Immature natural killer cell (primary cell): ENCODE measurements around the gene MLF1. TPM values are rescaled to one million over a fixed set of nuclear protein-coding genes. Genes with fewer than 3 reads are reported as not detected.
"Not testable (repeated sequence)": the region's sequence is repeated elsewhere in the genome, so short reads cannot be mapped to it uniquely, and the experiment has no call there.

Experiments
- DNase-seq, 3 donors: peaks; one replicate each; pipeline ENCODE4 v3.0.0; 2022; ENCODE audit warnings: mixed read lengths in 1 of 3
- H3K27ac Mint-ChIP-seq, 6 donors: one replicate each; pipeline ENCODE4 v1.8.0; 2020; ENCODE audit warnings: mixed read lengths in 6 of 6, mild to moderate bottlenecking in 5 of 6, inconsistent platforms in 4 of 6, moderate library complexity in 3 of 6
- H3K27me3 Mint-ChIP-seq, 3 donors: one replicate each; pipeline ENCODE4 v1.8.0; 2020 to 2021; ENCODE audit warnings: low read depth in 3 of 3, mild to moderate bottlenecking in 3 of 3, mixed read lengths in 3 of 3, moderate library complexity in 3 of 3, inconsistent platforms in 1 of 3
- H3K36me3 Mint-ChIP-seq, 3 donors: one replicate each; pipeline ENCODE4 v1.8.0; 2020; ENCODE audit warnings: mixed read lengths in 3 of 3, inconsistent platforms in 2 of 3, mild to moderate bottlenecking in 2 of 3
- H3K4me1 Mint-ChIP-seq, 2 donors: one replicate each; pipeline ENCODE4 v1.8.0; 2020; ENCODE audit warnings: inconsistent platforms in 2 of 2, mild to moderate bottlenecking in 2 of 2, mixed read lengths in 2 of 2, moderate library complexity in 1 of 2
- H3K4me3 Mint-ChIP-seq, 5 donors: one replicate each; pipeline ENCODE4 v1.8.0; 2020; ENCODE audit warnings: mild to moderate bottlenecking in 5 of 5, mixed read lengths in 5 of 5, inconsistent platforms in 3 of 5, moderate library complexity in 3 of 5
- H3K9me3 Mint-ChIP-seq, 6 donors: one replicate each; pipeline ENCODE4 v1.8.0; 2020; ENCODE audit warnings: mild to moderate bottlenecking in 6 of 6, mixed read lengths in 6 of 6, inconsistent platforms in 4 of 6, moderate library complexity in 3 of 6
- polyA plus RNA-seq, 3 donors: library from polyadenylated mRNA; unstranded; fragments of 300-500 nt; fragmentation: Illumina TruSeq; gene quantifications; one replicate each; pipeline ENCODE4 v1.2.3, GENCODE V29; 2021

The MLF1 gene
- polyA plus RNA-seq = 1 to 10 TPM in 2 of 3 donors, not detected in 1; 2.3 to 6.6 TPM

GRCh38 chr3:158570999-158571702 lies at the start of gene MLF1:
MLF1 (plus strand) TSS chr3:158571194; CDS start chr3:158571301, 107 bp downstream.
- Mint-ChIP-seq H3K4me1 (peaks cover 11 to 14% of the 10 kb centered on the region in 2 donors), H3K27ac (peak within 1 kb of the TSS in 5 of 6 donors; percentile 66 to 93 (median 81))

GRCh38 chr3:158522221-158523136 lies 48.5 kb upstream of the MLF1 start:
- DNase-seq = no peak
- H3K27ac Mint-ChIP-seq = no peak overlapping the region
- no peaks in the 10 kb centered on the region for H3K4me1 Mint-ChIP-seq
- no peaks in the 10 kb centered on the region for H3K27me3 Mint-ChIP-seq
- H3K4me3 Mint-ChIP-seq = no peak overlapping the region
- H3K36me3 Mint-ChIP-seq = peaks cover 0 to 5% (median 0%) of the 10 kb centered on the region in 3 donors
- peaks cover 0 to 4% (median 0%) of the 10 kb centered on the region in 6 donors for H3K9me3 Mint-ChIP-seq

More at GRCh38 chr3:158570999-158571702, at the start of gene MLF1:
- peak within 1 kb of the TSS; percentile 79 to 89 (median 84) for H3K4me3 Mint-ChIP-seq
- DNase-seq = peak; percentile 66 to 80 (median 78)
- H3K27me3 Mint-ChIP-seq = peaks cover 3 to 18% (median 10%) of the 10 kb centered on the region in 3 donors
- peaks cover 0 to 19% (median 3%) of the 10 kb centered on the region in 6 donors for H3K9me3 Mint-ChIP-seq
- no peaks in the 10 kb centered on the region for H3K36me3 Mint-ChIP-seq

- Mint-ChIP-seq H3K27me3 (peaks cover 0 to 2% (median 0%) of the 10 kb centered on the region in 3 donors), H3K4me1 (no peaks in the 10 kb centered on the region), H3K9me3 (no peaks in the 10 kb centered on the region), H3K4me3 (no peak overlapping the region), H3K36me3 (no peaks in the 10 kb centered on the region), H3K27ac (no peak overlapping the region)
- no peak for DNase-seq
These were observed 42.8 kb upstream of the MLF1 start for GRCh38 chr3:158528076-158528674.

DNA sequence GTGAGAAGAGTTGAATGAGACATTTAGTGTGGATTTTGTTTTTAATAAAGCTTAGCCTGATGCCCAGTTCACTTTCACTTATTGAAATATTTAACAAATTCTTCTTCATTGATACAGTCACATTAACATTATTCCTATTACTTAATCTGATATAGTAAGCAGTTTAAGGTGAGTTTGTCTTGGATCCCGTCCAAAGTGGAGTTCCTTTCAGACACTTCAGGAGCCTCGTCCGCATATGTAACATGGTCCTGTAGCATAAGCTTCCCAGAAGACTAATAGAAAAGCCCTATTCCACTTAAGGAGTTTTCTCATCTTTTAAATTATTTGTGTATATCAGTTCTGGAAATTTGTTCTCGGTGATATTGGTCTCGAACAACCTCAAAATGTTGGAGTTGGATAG lies 39.7 kb upstream of the MLF1 start:
- DNase-seq = no peak
- Mint-ChIP-seq H3K9me3 (no peaks in the 10 kb centered on the region), H3K4me3 (no peak overlapping the region), H3K4me1 (no peaks in the 10 kb centered on the region), H3K27ac (no peak overlapping the region), H3K36me3 (no peaks in the 10 kb centered on the region), H3K27me3 (peaks cover 0 to 2% (median 0%) of the 10 kb centered on the region in 3 donors)

DNA sequence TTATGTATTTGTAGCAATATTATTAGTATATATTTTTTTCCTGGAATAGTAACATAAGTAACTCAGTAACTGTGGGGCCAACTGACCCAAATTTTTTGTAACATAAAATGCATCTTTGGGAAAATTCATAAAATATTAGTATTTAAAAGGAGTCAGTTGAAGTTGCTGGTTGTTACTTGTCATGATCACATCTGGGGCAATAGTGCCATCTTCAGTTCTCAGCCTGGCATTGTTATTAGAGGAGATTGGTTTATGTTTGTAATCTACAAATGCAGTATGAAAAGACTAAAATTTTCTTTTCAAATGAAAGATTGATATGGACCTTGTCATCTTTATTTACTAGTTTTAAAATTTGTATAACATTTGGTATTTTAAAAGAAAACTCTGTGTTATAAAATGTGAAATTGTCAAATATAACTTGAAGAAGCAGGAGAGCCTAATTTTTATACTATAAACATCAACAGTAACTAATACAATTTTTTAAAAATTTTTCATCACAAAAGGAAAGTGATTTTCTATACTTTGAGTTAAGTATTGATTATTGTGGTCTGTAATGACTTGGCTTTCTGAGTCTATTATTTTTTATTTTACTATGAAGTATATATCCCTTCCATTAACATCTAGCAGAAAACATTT lies 38.8 kb upstream of the MLF1 start:
- H3K27me3 Mint-ChIP-seq = peaks cover 0 to 2% (median 0%) of the 10 kb centered on the region in 3 donors
- no peaks in the 10 kb centered on the region for H3K4me1 Mint-ChIP-seq
- no peak overlapping the region for H3K4me3 Mint-ChIP-seq
- no peaks in the 10 kb centered on the region for H3K9me3 Mint-ChIP-seq
- peak in 1 of 3 donors; percentile 3 for DNase-seq
- no peak overlapping the region for H3K27ac Mint-ChIP-seq
- H3K36me3 Mint-ChIP-seq = no peaks in the 10 kb centered on the region

GRCh38 chr3:158535918-158536317 lies 35.1 kb upstream of the MLF1 start:
- H3K27me3 Mint-ChIP-seq = peaks cover 0 to 1% (median 0%) of the 10 kb centered on the region in 3 donors
- no peak for DNase-seq
- H3K4me1 Mint-ChIP-seq = no peaks in the 10 kb centered on the region
- H3K27ac Mint-ChIP-seq = no peak overlapping the region
- H3K36me3 Mint-ChIP-seq = peaks cover 0 to 5% (median 0%) of the 10 kb centered on the region in 3 donors
- no peaks in the 10 kb centered on the region for H3K9me3 Mint-ChIP-seq
- H3K4me3 Mint-ChIP-seq = no peak overlapping the region

DNA sequence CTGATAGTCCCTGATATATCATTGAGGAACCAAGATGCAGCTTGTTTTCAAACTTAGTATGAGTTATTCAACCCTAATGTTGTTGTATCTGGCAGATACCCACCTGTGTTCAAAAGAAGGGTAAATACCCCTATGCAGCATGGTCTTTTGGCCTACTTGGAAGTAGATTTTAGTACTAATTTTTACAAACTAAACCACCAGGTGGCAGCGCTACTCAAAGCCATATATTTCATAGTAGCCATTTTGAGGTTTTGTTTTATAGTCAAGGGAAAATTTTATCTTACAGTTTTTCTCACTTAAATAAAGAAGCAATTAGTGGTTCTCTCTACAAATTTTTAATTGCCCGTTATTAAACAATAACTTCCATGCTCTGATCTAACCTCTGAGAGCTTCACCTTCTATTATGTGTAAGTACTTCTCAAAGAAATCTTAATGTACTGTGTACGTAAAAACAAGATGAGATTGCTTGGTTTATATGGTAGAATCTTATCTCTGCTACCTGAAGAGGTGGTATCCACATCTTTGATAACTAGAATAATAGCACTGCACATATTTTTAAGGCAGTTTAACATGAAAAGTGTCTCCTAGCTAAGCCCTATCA lies 31.5 kb upstream of the MLF1 start:
- Mint-ChIP-seq H3K4me3 (no peak overlapping the region), H3K36me3 (peaks cover 5 to 15% (median 6%) of the 10 kb centered on the region in 3 donors), H3K4me1 (no peaks in the 10 kb centered on the region), H3K27me3 (no peaks in the 10 kb centered on the region), H3K9me3 (peaks cover 0 to 2% (median 0%) of the 10 kb centered on the region in 6 donors), H3K27ac (no peak overlapping the region)
- peak in 2 of 3 donors; percentile 2 to 17 for DNase-seq

DNA sequence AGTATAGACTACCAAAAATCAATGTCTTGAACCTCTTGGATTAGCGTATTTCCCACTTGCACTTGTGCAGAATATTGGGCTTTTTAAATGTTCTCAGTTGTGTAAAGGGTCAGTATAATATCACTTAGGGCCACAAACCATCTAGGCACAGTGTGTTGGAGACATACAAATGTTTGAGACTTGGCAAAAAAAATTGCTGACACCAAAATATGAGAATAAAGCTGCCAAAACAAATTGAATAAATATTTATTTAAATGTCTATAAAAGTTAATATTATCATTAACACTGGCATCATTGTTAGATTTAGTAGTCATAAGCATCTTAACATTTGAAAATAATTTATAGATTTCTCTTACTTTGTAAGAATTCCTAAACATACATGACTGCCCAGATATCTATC lies 30.9 kb upstream of the MLF1 start:
- Mint-ChIP-seq H3K9me3 (peaks cover 0 to 2% (median 0%) of the 10 kb centered on the region in 6 donors), H3K27me3 (no peaks in the 10 kb centered on the region), H3K27ac (no peak overlapping the region), H3K4me3 (no peak overlapping the region), H3K36me3 (peaks cover 5 to 18% (median 6%) of the 10 kb centered on the region in 3 donors), H3K4me1 (no peaks in the 10 kb centered on the region)
- DNase-seq = no peak

GRCh38 chr3:158548691-158549090 lies 22.3 kb upstream of the MLF1 start:
- Mint-ChIP-seq H3K36me3 (peaks cover 12 to 35% (median 29%) of the 10 kb centered on the region in 3 donors), H3K27me3 (peaks cover 0 to 4% (median 0%) of the 10 kb centered on the region in 3 donors), H3K9me3 (peaks cover 0 to 2% (median 0%) of the 10 kb centered on the region in 6 donors)

DNA sequence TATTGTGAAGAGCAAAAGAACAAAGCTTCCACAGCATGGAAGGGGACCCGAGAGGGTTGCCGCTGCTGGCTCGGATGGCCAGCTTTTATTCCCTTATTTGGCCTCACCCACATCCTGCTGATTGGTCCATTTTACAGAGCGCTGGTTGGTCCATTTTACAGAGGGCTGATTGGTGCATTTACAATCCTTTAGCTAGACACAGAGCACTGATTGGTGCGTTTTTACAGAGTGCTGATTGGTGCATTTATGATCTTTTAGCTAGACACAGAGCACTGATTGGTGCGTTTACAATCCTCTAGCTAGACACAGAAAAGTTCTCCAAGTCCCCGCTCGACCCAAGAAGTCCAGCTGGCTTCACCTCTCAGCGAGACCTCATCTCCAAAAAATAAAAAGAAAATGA lies 21.1 kb upstream of the MLF1 start:
- not testable (repeated sequence) for DNase-seq, H3K9me3 Mint-ChIP-seq, H3K4me3 Mint-ChIP-seq, H3K4me1 Mint-ChIP-seq, H3K27me3 Mint-ChIP-seq, H3K27ac Mint-ChIP-seq
- H3K36me3 Mint-ChIP-seq = peaks cover 7 to 30% (median 21%) of the 10 kb centered on the region in 3 donors

More at GRCh38 chr3:158548691-158549090, 22.3 kb upstream of the MLF1 start:
- Mint-ChIP-seq H3K4me1 (no peaks in the 10 kb centered on the region), H3K4me3 (no peak overlapping the region), H3K27ac (no peak overlapping the region)
- no peak for DNase-seq

DNA sequence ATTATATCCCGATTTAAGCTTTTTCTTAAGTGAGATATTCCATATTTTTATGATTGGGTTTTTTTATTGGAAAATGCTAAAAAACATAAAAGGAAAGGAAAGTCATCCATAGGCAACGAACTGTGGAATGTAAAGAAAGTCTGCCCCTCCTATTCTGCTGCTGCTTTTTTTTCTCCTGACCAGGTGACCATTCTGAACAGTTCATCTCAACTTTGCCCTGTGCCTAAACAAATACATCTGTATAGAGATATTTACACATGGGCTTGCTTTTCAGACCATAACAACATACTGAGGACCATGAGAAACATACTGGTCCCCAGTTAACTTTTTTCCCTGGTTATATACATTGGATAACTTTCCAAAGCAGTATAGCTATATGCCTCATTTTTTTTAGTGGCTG lies 18.9 kb upstream of the MLF1 start:
- H3K4me3 Mint-ChIP-seq = no peak overlapping the region
- H3K27me3 Mint-ChIP-seq = peaks cover 0 to 5% (median 4%) of the 10 kb centered on the region in 3 donors
- peaks cover 7 to 23% (median 13%) of the 10 kb centered on the region in 3 donors for H3K36me3 Mint-ChIP-seq
- no peaks in the 10 kb centered on the region for H3K4me1 Mint-ChIP-seq
- H3K9me3 Mint-ChIP-seq = peaks cover 0 to 4% (median 0%) of the 10 kb centered on the region in 6 donors
- no peak overlapping the region for H3K27ac Mint-ChIP-seq
- no peak for DNase-seq

DNA sequence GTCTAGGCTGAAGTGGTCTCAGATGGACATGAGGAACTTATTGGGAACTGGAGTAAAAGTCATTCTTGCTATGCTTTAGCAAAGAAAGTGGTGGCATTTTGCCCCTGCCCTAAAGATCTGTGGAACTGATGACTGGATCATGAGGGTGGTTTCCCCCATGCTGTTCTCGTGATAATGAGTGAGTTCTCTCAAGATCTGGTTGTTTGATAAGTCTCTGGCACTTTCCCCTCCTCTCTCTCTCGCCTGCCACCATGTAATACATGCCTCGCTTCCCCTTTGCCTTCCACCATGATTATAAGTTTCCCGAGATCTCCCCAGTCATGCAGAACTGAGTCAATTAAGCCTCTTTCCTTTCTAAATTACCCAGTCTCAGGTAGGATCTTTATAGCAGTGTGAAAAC lies 11.5 kb upstream of the MLF1 start:
- H3K27me3 Mint-ChIP-seq = peaks cover under 1 to 5% (median 3%) of the 10 kb centered on the region in 3 donors
- no peaks in the 10 kb centered on the region for H3K4me1 Mint-ChIP-seq
- H3K36me3 Mint-ChIP-seq = no peaks in the 10 kb centered on the region
- H3K9me3 Mint-ChIP-seq = peaks cover 0 to 5% (median 0%) of the 10 kb centered on the region in 6 donors
- H3K4me3 Mint-ChIP-seq = no peak overlapping the region
- H3K27ac Mint-ChIP-seq = no peak overlapping the region
- no peak for DNase-seq

DNA sequence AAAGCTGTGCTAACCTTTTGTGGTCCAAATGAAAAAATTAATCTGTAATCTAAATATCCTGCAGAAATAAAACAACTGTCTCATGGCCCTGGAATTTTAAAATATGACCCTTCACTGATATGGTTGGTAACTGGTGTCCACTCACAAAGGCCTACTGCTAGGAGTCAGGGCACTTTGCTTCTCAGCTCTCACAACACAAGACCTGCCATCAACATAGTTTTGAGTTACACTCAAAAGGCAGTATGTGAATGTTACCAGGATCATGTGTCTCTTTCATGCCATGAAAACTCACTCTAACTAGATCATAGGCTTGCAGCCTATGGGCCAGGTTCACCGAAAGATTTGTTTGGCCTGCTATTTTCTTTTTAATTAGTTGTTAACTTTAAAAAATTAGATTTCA lies 10.0 kb upstream of the MLF1 start:
- no peak overlapping the region for H3K27ac Mint-ChIP-seq
- H3K4me3 Mint-ChIP-seq = no peak overlapping the region
- H3K9me3 Mint-ChIP-seq = peaks cover 0 to 11% (median 0%) of the 10 kb centered on the region in 6 donors
- no peaks in the 10 kb centered on the region for H3K4me1 Mint-ChIP-seq
- no peak for DNase-seq
- peaks cover 2 to 10% (median 6%) of the 10 kb centered on the region in 3 donors for H3K27me3 Mint-ChIP-seq
- H3K36me3 Mint-ChIP-seq = no peaks in the 10 kb centered on the region
